Subcutaneous adipose tissue (tissue), 4 donors: Measurements from ENCODE around the gene RAB11B. TPM values are rescaled to one million over a fixed set of nuclear protein-coding genes. Genes with fewer than 3 reads are reported as not detected.

Experiments used
- total RNA-seq, 4 donors: library from RNA; depleted of rRNA; stranded (reverse); fragments of >200 nt; gene quantifications; one replicate each; pipeline ENCODE4 v1.1.0, GENCODE V29; 2016
- TF ChIP-seq, protein P1 (sequence below): fragments of 450-650 bp; IDR thresholded peaks from one replicate; pipeline ENCODE4 v1.5.1; 2016; ENCODE audit warnings: low read depth, mild to moderate bottlenecking, control low read depth, antibody characterized with exemption, moderate library complexity

RAB11B gene
- total RNA-seq, 4 donors from 2014 or later = 29.4 to 95.3 (median 40.7) TPM

DNA sequence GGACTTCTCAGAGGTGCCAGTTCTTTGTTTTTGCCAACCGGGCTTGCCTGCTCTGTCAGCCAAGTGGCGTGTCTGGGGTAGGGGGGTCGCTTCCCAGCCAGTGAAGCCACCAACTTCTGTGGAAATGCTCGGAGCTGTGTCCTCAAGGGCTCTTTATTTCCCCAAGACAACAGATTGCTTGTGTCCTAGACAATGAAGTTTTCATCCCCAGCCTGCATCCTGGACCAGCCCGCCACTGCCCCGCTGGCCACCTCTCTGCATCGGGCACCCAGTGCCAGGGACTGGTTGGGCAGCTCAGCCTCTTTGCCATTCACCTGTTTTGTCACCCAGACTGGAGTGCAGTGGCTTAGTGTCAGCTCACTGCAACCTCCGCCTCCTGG lies 3.7 kb downstream of the RAB11B start:
- TF ChIP-seq, protein P1, sequence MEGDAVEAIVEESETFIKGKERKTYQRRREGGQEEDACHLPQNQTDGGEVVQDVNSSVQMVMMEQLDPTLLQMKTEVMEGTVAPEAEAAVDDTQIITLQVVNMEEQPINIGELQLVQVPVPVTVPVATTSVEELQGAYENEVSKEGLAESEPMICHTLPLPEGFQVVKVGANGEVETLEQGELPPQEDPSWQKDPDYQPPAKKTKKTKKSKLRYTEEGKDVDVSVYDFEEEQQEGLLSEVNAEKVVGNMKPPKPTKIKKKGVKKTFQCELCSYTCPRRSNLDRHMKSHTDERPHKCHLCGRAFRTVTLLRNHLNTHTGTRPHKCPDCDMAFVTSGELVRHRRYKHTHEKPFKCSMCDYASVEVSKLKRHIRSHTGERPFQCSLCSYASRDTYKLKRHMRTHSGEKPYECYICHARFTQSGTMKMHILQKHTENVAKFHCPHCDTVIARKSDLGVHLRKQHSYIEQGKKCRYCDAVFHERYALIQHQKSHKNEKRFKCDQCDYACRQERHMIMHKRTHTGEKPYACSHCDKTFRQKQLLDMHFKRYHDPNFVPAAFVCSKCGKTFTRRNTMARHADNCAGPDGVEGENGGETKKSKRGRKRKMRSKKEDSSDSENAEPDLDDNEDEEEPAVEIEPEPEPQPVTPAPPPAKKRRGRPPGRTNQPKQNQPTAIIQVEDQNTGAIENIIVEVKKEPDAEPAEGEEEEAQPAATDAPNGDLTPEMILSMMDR = no peak

DNA sequence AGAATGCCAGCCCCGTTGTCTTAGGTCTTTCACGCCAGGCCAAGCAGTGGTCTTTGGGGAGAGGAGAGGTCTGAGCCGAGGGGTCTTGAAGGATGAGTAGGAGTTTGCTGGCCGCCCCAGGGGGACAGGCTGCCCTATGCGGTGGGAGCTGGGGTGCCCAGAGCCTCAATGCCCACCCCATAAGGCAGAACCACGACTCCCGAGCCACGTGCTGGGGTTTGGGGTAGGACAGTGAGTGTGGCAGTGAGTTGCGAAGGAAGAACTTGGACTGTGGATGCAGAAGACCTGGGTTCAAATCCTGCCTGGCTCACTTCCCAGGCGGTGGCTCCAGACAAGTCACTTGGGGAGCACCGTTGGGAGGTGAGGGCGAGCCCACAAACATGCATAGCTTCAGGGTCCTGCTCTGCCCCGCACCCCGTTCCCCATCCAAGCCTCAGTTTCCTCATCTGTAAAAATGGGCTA lies 5.5 kb downstream of the RAB11B start:
- TF ChIP-seq, protein P1 = no peak

GRCh38 chr19:8396185-8396562 lies 6.0 kb downstream of the RAB11B start:
- TF ChIP-seq, protein P1 = no peak

DNA sequence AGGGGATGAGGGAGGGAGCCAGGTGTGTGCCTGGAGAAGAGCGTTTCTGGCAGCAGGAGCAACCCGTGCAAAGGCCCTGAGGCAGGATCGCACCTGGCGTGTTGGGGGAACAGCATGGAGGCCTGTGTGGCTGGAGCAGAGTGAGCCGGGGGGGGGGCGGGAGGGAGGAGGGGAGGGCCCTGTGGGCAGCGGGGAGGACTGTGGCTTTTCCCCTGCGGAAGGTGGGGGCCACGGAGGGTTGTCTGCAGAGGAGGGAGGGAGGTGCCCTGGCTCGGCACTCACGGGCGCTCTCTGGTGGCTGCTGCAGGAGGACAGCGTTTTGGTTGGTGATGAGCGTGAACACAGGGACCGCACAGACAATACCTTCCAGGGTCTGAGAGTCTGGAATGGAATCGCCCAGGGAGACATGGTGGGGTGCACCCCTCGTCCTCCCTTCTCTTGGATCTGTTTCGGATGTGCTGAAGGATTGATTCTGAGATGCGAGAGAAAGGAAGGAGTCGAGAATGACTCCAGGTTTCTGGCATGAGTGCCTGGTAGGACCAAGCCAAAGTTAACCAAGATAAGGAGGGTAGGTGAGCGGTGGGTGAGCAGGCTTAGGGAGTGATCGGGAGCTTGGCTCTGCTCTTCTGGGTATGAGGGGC lies 6.5 kb downstream of the RAB11B start:
- TF ChIP-seq, protein P1 = no peak

GRCh38 chr19:8397271-8397670 lies 7.1 kb downstream of the RAB11B start:
- TF ChIP-seq, protein P1 = no peak

GRCh38 chr19:8397746-8398310 lies 7.7 kb downstream of the RAB11B start:
- TF ChIP-seq, protein P1 = no peak

- TF ChIP-seq, protein P1 = no peak
Observed at GRCh38 chr19:8398311-8398771, 8.2 kb downstream of the RAB11B start.
